Iris pigment epithelial cell (primary cell): Measurements from ENCODE around the gene LRP1B.
"Not testable (repeated sequence)": the region's sequence is repeated elsewhere in the genome, so short reads cannot be mapped to it uniquely, and the experiment has no call there.

Source experiments
- DNase-seq: peaks from one replicate; pipeline ENCODE4 v3.0.0-alpha.2; 2011; ENCODE audit warnings: low read depth

Gene LRP1B

DNA sequence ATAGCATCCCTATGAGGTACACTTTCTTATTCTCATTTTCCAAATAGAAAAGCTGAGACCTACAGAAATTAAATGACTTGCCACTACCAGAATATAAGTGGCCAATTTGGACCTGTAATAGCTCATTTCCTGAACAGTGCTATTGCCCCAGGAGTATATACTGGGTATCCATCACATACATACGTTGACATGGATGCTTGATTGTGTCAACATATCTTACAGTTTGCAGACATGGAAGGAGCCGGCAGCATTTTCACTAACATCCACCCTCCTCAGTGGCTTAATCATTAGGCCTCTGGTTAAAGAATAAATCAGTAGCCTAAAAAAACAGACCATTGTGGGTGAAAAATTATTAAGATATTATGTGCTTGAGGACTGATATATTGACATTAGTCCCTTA is 829.3 kb downstream of the LRP1B start:
- DNase-seq, result no peak

DNA sequence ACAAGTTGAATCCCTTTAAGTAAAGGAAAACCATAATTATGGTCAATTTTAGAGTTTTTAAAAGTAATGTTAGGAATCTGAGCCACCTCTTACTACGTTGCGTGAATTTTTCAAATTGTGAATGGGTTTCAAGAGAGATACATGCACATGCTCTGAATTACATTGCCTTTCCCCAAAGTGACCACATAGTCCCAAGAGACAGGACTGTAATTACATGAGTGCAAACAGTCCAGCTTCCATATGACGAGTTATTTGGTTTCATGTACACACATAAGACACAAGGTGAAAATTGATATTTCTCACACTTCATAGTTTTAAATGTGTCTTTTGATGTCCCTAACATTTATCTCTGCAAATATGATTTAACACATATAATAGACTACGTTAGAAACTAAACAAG is 850.8 kb downstream of the LRP1B start:
- DNase-seq, result no peak

- peak; percentile 12 for DNase-seq
Observed at GRCh38 chr2:141271346-141271745, 859.5 kb downstream of the LRP1B start.

DNA sequence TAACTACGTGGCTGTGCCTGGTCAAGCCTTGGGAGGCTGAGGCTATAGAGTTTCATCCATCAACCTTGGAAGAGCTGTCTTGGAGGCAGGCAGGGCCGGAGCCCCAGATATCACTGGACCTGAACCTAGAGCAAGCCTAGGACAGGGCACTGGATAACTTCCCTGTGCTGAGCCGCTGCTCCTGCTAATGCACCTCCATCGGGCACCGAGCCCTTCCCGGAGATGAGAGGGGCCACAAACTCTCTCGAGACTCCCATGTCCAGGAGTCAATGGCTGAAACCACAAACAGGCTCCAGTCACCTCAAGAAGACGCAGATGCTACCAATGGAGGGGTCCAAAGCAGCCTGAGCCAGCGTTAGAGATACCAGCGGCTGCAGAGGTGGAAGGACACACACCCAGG is 866.0 kb downstream of the LRP1B start:
- no peak for DNase-seq

DNA sequence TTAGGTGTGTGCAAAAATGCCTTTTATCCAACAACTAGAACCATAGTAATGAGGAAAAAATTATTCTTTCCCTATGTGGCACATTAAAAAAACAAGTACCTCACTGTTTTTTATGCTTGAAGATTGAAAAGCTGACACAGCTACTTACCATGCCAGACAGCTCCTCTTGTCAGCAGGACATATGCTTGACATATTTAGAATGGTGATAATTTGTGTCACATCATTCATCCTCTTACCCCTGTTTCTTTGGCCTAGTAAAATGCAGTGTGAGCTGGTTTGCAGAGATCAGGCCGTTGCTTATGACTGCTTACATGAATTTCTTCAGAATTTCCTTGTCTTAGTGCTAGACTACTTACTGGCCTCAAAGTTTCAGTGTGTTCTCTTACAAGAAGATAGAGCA is 869.9 kb downstream of the LRP1B start:
- DNase-seq, result no peak

DNA sequence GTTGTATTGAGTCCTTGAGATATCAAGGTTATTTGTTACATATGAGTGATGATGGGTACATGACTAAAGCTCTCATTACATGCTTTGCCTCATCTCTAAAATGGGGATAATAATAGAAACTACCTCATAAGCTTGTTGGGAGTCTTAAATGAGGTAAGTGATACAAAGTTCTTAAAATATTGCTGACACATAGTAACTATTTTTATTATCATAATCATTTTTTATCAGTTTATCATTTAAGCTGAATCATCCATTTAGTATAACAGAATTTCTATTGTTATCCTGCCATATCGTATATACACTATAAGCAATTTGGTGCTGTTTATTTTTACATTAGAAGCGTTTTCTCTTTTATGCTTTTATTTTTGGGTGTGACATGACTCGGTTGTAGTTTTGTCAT is 871.1 kb downstream of the LRP1B start:
- no peak for DNase-seq

GRCh38 chr2:141242008-141242407 is 888.8 kb downstream of the LRP1B start:
- DNase-seq, result no peak

- DNase-seq, result no peak
Observed at GRCh38 chr2:141226560-141226959, 904.3 kb downstream of the LRP1B start.

- DNase-seq, result no peak
Observed at GRCh38 chr2:141207036-141207385, 923.8 kb downstream of the LRP1B start.

GRCh38 chr2:141201016-141201565 is 929.7 kb downstream of the LRP1B start:
- peak; percentile 18 for DNase-seq

- DNase-seq, result peak; percentile 40
Observed at GRCh38 chr2:141200191-141200590, 930.6 kb downstream of the LRP1B start.

DNA sequence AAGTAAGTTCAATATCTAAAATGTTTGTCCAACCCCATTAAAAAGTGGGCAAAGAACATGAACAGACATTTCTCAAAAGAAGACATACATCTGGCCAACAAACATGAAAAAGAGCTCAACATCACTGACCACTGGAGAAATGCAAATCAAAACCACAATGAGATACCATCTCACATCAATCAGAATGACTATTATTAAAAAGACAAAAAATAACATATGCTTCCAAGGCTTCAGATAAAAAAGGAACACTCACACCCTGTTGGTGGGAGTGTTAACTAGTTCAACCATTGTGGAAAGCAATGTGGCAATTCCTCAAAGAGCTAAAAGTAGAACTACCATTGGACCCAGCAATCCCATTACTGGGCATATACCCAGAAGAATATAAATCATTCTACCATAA is 931.1 kb downstream of the LRP1B start:
- DNase-seq, result peak; percentile 17

DNA sequence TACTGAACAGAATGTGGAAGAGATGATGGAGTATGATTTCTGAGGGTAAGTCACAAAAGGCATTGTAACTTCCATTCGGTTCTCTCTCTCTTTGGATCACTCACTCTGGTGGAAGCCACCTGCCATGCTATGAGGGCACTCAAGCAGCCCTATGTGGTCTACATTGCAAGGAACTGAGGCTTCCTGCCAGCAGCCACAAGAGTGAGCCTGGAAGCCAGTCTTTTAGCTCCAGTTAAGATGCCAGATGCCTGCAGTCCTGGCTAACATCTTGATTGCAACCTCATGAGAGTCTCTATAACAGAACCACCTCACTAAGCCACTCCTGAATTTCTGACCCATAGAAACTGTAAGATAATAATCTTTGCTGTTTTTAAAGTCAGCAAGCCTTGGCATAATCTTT is 935.7 kb downstream of the LRP1B start:
- no peak for DNase-seq

- no peak for DNase-seq
Observed at GRCh38 chr2:141187075-141187439, 943.8 kb downstream of the LRP1B start.

DNA sequence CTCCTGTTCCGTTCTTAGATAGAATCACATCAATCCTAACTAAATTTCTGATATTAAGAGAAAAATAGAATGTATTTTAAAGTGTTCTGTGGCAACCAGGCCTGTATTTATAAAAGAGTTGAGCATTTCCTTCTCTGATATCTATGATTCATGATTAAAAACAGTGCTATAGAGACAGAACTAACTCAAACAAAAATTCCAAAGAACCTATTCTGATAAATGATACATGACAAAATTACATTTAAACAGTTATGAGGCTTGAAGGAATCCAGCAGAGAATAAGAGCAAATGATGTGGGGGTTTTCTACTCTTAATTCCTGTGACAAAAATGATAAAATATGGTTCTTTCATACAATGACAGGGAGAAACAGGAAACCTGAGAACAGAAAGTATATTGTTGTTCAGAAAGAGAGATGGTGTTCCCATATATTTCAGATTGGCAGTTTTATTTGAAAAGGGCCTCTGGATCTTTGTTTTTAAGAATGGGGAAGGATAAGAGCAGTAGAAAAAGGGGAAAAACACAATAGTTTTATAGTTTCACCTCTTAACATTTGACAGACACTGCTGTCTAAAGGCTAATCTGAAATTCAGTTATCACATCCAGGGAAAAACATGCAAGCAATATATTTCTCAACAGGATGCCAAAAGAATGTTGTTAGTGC is 944.3 kb downstream of the LRP1B start:
- no peak for DNase-seq

DNA sequence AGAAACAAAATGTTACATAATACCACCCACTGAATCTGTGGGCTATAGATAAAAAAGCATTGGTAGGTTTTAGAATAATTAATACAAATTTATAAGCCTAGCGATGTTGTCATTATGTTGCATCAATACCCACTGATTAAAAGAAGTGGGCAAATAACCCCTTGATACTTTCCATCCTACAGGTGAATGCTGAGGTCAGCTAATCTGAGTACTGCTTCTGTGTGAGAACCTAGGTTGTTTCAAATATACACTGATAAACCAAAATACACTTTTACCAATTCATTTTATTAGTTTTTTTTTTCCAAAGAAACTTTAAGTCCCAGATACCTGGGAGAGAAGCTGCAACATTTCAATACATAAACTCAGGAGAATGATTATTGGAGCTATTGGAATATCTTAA is 948.6 kb downstream of the LRP1B start:
- no peak for DNase-seq

DNA sequence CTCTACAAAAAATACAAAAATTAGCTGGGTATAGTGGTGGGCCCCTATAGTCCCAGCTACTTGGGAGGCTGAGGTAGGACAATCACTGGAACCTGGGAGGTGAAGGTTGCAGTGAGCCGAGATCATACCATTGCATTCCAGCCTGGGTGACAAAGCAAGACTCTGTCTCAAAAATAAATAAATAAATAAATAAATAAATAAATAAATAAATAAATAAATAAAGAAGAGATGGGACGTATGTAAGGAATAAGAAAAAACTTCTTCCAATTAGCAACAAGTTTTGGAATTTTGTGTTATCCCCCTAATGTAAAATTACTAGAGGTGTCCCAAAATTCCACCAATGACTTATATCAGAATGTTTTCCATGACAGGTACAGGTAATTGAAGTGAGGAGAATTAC is 961.7 kb downstream of the LRP1B start:
- DNase-seq, result not testable (repeated sequence)

DNA sequence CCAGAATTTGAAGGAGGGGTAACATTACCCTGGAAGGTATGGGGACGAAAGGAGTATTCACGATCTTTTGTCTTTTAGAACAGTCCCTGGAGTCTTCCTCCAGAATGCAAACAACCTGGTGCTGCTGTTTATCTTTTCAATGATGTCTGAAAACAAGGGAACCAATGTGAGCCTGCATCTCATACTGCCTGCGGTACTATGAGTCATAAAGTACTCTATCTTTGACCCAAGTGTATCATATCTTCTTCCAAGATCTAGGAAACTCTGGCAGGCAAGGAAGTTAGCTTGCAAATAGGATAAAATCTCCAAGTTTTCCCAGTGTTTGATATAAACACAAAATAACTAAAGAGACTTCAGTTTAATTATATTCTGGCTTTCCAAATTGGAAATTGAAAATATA is 968.5 kb downstream of the LRP1B start:
- no peak for DNase-seq

- DNase-seq, result no peak
Observed at GRCh38 chr2:141151611-141152286, 979.1 kb downstream of the LRP1B start.

DNA sequence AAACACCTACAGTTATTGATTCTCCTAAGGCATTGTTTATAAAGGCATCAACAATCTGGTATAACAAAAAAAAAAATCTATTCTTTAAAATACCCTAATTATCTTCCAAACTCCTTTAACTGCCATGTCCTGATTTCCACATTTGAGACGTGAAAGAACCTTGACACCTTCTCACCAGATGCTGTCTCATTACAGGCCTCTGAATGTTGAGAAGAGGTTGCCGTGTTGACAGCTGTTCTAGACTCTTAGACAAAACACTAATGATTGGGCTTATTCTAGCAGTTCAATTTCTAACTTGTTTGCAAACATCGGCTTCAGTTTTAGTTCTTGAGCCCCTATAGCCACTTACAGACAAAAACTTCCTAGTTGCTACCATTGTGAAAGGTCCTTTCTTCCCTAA is 988.8 kb downstream of the LRP1B start:
- DNase-seq, result no peak

GRCh38 chr2:141137122-141137693 is 993.6 kb downstream of the LRP1B start:
- DNase-seq, result peak; percentile 2

DNA sequence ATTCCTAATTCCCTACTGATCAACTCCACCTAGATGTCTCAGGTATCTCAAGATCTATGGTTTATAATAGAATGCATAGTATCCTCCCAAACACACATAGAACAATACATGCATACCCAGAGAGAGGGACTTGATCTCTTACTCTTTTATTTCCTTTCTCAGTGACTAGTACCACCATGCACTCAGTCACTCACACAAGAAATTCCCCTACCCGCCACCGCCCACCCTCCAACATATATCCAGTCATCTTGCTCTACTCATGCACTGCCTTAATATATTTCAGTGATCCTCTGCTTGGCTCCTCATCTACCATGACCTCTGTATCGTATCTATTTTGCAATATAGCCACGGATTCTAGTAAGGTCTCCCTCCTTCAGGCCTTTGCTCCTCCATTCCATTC is 996.9 kb downstream of the LRP1B start:
- no peak for DNase-seq

GRCh38 chr2:141125432-141125831 is 1005.4 kb downstream of the LRP1B start:
- DNase-seq, result no peak

GRCh38 chr2:141118836-141119235 is 1012.0 kb downstream of the LRP1B start:
- DNase-seq, result no peak
